COLO668 (cell line): Measurements from ENCODE around the gene TENM4.

Experiments
- DNase-seq: peaks from one replicate; lab custom pipeline; 2025; ENCODE audit not compliant: unreplicated experiment; lab: John Stamatoyannopoulos, UW

The TENM4 gene

DNA sequence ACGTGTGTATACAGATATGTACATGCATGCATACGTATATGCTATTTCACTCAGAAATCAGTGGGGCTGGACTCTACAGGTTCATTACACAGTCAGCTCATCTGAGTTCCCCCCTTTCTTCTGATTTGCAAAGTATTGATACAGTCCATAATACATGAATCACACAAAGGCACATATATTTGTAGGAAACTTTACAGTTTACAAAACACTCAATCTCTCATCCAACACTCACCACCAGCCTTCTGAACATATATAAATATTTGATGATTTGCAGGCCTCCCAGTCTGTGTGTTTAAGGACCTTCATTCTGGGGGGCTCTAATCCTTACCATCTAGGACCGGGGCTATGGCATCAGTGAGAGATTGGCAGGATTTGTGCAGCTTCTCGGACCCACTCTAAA is 293.8 kb downstream of the TENM4 start:
- DNase-seq, result no peak

DNA sequence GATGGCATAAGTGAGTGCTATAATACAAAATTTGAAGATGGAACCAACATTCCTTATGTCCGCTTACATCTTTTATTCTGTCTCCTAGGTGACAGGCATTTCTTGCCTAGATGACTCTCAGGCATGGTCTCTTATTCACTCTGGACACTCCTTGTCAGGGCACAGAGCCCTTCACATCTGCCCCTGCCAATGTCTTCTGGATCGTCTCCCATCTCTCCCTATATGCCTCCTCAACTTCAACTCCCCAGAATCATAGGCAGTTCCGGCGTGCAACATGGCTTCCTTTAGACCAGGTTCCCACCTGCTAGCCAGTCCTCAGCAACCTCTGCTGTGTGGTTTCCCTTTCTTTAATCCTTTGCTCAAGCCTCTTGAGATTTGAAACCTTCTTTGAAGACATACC is 300.9 kb downstream of the TENM4 start:
- peak; percentile 7 for DNase-seq

DNA sequence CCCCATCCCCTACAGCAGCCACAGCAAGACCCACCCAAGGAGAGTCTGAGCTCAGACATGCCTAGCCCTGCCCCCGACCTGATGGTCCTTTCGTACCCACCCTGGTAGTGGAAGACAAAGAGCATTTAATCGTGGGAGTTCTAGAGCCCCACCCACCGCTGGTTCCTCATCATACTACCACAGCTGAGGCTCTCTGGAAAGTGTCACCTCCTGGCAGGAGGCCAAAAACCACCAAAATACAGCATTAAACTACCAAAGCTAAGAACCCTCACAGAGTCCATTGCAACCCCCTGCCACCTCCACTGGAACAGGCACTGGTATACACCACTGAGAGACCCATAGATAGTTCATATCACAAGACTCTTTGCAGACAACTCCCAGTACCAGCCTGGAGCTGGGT is 311.1 kb downstream of the TENM4 start:
- no peak for DNase-seq

DNA sequence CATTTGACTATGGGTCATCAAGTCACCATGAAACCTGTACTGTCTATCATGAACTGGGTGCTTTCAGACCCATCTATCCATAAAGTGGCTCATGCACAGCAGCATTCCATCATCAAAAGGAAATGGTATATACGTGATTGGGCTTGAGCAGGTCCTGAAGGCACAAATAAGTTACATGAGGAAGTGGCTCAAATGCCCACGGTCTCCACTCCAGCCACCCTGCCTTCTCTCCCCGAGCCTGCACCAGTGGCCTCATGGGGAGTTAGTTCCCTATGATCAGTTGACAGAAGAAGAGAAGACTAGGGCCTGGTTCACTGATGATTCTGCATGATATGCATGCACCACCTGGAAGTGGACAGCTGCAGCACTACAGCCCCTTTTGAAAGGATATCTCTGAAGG is 312.5 kb downstream of the TENM4 start:
- DNase-seq, result no peak

DNA sequence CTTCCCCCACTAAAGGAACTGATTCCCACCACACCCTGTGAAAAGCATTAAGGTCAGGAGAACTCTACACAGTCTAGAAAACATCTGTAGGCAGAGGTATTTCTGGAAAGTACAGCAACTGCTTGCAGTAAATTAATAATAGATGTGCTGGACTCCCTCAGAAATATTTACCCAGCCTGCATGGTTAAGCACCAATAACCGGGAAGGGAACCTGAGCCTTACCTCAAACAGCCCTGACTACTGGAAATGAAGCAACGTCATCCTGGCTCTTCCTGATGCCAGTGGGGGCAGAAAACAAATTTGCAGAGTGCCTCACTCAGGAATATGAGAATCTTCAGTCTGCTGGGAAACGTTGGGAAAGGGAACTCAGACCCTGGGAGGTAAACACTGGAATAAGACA is 318.1 kb downstream of the TENM4 start:
- peak; percentile 50 for DNase-seq

DNA sequence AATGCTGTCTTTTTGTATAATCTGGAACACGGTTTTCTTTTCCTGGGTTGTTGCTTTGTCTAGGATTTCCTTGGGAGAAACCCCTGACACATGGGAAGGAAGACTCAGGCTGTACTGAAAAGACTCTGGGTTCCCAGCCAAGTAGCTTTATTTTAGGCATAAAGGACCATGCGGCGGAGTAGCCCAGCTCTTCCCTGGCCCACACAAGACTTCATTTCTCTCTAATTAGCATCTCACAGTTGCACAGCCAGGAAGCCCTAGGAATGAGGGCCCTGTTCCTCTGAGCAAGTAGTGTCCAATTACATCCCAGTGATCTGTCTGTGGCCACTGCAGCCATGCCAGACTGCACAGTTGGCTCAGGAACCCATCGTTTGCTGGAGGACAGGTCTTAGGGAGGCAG is 319.5 kb downstream of the TENM4 start:
- DNase-seq, result peak; percentile 53

DNA sequence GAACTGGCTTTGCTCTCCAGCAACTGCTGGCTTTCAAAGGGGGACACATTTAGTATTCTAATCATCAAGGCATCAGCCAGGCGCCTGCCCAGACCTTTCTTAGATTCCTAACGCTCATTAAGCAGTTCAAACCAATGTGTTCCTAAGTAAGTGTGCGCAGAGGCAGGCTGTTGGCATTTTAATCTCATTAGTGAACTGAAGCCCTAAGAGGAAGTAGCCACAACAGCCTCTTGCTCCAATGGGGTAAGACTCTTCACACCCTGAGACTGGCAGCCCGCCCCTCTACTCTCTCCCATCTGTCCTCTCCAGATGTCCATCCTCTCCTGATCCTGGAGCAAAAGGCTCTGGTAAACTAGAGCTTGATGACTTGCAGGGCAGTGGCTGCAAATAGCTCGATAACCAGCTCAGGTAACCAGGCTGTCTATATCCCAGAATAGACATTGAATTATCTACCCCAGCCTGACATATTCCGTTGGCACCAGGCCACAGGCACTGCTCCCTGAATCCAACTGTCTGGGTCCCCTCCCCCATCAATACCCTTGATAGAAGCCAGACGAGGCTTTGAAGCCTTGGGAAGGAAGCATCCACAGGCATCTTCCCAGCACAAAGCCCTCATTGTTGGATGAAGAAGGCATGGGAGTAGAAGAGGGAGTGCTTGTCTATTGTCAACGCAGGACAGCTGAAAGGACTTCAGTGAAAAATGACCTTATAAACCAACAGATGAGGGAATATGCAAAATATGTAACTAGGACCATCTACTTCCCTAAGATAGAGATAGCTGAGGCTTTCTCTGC is 321.1 kb downstream of the TENM4 start:
- DNase-seq, result peak; percentile 6

DNA sequence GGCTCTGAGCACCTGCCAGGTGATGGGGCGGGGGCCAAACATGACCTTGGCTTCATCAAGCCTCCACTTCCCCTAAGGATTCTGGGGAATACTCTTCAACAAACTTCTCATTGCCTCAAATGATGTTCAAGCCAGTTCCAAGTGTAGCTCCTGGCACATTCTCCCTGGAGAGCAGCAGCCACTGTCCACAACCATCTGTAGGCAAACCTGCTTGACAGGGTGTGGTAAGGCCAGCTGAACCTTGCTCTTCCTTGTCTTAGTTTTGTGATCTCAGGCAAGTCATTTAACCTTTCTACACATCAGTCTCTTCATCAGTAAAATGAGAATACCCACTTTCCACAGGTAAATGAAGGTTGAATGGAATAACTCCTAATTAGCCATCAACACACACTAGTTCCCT is 323.3 kb downstream of the TENM4 start:
- no peak for DNase-seq

DNA sequence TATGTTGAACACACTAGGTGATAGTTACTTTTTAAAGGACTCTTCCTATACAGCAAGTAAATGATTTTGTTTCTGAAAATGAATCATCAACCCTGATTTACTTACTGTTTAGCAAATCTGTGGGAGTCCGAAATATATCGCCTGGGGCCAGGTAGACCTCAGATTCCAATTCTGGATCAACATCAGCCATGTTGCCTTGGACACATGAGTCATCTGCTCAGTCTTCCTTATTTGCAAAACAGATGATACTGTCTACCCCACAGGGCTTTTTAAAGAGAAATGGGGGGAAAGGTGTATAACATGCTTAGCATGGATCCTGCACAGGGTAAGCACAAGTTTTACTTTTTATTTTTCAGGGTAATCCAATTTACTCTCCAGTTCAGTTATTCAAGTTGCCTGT is 324.2 kb downstream of the TENM4 start:
- no peak for DNase-seq

DNA sequence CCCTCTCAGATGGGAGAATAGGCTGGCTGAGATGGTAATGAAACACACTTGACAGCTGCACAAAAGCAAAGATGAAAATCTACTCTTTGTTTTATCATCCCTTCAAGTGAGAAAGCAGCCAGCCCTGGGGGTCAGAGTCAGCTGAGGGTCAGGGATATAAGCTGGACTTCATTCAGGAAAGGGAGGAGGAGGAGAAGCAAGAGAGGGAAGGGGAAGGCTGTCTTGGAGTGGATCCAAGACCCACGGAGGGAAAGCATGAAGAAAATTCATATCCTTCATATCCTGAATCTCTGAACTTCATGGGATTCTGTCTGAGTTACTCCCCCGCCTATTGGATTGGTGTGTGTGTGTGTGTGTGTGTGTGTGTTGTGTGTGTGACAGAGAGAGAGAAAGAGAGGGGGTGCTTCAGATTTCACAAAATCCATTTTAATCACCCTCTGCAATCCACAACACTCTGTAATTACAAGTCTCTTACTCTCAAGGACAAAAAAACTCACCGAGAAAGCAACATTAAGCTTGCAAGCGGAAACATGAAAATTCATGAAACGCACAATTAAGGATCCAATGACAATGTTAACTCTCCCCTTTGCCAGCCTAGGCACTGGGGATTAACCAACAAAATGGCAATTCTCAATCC is 327.7 kb downstream of the TENM4 start:
- DNase-seq, result no peak

DNA sequence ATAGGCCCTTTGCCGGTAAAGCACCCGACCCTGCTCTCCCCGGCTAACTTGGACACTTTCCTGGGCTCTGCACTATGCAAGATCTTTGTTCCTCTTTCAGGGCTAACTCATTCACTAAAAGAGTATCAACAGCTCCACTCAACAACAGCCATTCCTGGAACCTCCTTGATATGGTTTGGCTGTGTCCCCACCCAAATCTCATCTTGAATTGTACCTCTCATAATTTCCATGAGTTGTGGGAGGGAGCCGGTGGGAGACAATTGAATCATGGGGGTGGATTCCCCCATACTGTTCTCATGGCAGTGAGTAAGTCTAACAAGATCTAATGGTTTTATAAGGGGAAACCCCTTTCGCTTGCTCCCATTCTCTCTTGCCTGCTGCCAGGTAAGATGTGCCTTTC is 330.0 kb downstream of the TENM4 start:
- no peak for DNase-seq

DNA sequence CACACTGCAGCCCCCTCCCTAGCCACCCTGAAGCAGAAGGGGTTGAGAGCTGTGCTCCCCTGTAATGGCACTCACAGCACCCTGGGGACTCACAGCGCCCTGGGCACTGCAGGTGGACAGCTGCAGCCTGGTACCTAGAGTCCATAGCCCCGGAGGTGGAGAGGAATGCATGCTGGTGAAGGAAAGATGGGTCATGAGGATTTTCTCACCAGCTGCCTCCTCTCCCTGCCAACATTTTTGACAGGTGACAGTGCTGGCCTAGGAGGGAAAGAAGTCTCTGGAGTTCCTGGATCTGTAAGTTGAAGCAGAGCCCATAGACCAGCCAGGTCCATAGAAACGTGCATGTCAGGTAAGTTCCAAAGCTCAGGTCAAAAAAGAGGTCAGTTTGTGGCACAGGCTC is 330.5 kb downstream of the TENM4 start:
- DNase-seq, result no peak

DNA sequence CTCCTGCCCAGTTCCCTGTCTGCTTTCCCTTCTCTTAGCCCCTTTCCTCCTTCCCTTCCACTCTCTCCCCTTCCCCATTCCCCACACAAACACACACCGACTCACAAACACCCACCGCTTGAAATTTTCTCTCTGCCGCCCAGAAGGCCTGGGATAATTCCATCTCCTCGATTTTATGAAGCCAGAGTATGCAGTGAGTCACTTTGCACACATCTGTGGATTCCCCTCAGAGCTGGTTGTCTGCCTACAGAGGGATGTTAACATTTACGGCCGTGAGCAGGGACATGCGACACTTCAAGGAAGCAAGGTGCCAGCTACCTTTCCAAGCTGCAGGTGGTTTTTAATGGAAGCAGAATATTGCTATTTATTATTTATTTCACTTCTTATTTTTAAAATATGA is 332.0 kb downstream of the TENM4 start:
- no peak for DNase-seq

DNA sequence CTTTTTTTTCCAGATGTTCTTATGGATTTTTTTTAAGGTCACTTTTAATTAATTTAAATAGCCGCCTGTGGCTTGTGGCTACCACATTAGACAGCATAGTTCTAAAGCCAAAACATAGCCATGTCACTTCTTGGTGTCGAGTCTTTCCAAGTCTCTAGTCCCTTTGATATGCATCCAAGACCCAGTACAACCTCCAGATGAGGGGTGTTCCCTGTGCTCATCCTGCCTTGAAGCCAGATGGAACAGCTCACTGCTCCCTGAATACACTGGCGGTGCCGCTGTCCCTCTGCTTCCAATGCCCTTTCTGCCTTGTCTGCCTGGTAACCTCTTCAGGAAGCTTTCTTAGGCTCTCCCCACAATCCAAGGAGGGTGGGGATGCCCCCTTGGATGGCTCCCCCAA is 338.0 kb downstream of the TENM4 start:
- DNase-seq, result no peak

DNA sequence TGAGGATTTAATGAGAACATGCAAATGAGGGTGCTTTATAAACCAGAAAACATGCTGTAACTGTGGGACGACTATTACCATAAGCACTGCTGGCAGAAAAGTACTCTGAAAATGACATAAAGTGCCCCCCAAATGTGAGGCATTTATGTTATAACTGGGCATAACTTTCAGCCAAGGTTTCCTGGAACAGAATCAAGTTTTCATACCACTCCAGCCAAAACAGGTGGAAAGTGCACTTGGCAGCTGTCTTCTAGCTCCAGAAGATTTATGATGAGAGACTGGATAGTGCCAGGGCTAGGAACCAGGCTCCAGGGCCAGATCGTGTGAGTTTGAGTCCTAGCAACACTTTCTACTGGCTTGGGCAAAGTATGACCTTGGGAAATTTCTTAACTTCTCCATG is 339.2 kb downstream of the TENM4 start:
- DNase-seq, result no peak

DNA sequence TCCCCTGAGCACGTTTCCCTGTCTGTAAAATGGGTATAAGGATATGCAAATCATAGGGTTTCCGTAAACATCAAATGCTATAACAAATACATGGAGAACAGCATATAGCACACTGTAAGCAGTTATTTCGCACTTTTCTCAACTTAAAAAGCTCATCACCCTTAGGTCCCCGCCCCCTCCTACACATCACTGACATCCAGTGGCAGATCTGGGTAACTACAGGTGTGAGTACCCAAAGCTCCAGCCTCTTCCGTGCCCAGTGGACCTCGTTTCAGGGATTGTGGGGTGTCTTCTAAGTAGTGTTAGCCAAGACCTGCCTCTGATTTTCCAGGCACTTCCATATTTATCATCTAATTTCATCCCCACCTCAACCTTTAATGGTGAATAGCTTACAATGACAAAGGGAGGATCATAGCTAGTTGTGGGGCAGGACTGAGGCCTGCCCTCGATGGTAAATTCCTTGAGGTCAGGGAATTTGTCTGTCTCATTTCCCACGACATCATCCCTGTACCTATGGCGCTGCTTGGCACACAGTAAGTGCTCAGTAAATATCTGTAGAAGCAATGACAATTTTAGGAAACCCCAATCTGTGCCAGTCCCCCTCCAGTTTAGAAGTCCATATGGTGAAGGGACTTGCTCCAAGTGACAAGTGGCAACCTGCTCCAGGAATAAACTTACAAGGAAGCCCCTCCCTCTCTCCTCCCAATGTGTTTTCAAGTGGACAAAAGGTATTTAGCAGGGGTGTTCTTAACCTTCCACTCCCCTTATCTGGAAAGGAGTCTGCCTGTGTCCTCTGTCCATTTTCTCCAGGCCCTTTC is 340.5 kb downstream of the TENM4 start:
- DNase-seq, result peak; percentile 27

DNA sequence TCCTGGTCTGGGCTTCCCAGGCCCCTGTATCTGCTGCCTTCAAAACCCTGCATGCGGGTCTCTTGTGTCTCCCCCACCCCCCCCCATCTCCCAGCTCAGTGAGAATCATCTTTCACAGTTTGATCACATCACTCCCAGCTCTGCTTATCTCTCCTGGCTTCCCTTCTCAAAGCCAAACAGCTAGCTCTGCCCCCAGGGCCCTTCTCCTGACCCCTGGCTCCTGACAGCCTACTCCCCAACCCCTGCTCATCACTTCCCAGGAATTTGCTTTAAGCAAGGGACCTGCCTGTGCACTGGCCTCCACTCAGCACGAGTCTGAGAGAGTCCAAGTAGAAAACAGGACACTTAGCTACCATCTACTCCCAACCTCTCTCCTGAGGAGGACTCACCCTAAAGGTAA is 342.7 kb downstream of the TENM4 start:
- DNase-seq, result no peak

DNA sequence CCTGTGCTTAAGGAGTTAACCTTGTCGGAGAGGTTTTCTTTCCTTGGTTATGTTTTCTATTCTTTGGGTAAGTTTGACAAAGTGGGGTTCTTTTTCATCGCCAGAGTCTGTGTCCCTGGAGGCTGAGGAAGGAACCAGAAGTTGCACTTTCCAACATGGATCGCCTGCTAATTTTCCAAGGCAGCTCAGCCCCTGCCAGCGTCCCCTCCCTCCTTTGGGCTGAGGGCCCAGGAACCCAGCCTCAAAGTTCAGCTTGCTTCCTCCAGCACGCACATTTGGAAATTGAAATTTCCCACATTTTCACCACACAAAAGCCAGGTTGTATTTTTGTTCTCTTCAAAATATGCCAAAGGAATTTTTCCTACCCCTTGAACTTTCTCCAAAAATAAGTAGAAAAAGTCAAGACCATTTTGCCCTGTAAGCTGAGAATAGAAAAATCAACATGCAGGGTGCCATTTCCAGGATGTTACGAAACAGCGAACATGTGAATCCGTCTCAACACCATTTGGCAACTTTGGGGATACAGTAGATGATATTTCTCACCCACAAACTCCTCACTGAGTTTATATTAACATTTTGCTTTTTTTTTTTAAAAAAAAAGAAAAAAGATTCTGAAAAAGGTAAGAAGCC is 343.5 kb downstream of the TENM4 start:
- no peak for DNase-seq

DNA sequence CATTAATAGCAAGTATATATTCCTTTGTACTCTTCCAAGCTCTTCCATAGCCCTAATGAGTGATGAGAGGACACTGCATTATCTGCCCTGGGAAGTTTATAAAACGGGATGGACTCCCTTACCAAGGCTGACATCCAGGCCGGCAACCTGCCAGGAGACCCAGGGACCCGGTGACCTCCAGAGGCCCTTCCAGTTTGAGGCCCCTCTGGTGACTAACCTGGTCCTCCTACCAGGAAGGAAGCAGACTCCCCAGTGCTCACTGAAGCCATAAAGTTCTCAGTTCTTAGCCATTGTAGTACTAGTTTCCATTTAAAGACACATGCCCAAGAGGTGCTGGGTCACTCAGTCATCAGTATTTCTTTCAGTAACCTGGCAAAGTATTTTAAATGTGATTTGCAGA is 345.4 kb downstream of the TENM4 start:
- no peak for DNase-seq

DNA sequence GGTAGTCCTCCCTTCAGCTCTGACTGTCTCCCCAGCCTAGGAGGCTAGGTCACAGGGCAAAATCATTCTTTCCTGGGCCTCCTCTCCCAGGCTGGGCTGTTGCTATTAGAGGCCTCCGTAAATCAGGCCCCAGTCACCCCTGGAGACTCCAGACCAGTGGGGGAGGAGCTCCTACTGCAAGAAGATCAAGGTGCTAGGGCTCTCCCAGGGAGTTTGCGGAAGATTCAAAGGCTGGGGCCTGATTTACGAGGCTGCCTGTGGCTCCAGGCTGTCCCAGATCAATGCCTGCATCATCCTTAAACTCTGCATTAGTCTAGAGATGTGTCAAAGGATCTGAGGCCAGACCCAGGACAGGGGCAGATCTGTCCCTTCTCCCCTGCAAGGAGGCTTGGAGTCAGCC is 346.2 kb downstream of the TENM4 start:
- DNase-seq, result no peak

DNA sequence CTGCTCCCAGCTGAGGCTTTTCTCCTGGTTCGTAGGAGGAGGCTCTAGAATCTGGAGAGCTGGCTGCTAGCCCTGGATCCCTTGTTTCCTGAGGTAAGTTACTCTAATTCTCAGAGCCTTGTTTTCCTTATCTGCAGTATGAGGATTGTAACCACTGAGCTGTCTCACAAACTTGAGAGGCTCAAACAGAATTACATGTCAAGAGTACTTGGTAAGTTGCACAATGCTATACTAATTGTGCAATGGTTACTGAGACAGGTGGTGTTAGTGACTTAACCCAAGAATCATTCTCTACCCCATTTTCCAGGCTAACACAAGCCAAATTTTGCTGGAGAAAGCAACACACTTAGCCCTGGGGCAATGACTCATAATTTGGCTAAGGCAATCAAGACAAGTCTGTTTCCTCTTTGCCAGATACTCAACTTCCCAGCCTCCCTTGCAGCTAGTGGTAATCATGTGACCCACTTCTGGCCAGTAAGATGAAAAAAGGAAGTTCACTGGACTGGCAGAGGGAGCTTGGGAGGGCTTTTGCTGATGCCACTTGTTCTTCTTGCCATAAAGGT is 348.0 kb downstream of the TENM4 start:
- no peak for DNase-seq
